GM18867 (cell line): ENCODE measurements around the gene LYPD4.
"Not testable (repeated sequence)": the region's sequence is repeated elsewhere in the genome, so short reads cannot be mapped to it uniquely, and the experiment has no call there.

ENCODE experiments used
- ATAC-seq: cut with Tn5 transposase; IDR thresholded peaks from one replicate; pipeline ENCODE4 v1.9.1; 2021; ENCODE audit warnings: mild to moderate bottlenecking, moderate library complexity; ENCODE audit not compliant: unreplicated experiment

Gene LYPD4

GRCh38 chr19:41875973-41876372 lies 31.5 kb upstream of the LYPD4 start:
- ATAC-seq = not testable (repeated sequence)

GRCh38 chr19:41872775-41873647 lies 28.5 kb upstream of the LYPD4 start:
- ATAC-seq = no peak

GRCh38 chr19:41872384-41872774 lies 27.9 kb upstream of the LYPD4 start:
- no peak for ATAC-seq

GRCh38 chr19:41871573-41872383 lies 27.3 kb upstream of the LYPD4 start:
- ATAC-seq = peak; percentile 51

GRCh38 chr19:41870401-41870873 lies 26.0 kb upstream of the LYPD4 start:
- ATAC-seq = no peak

GRCh38 chr19:41869374-41869955 lies 25.0 kb upstream of the LYPD4 start:
- no peak for ATAC-seq

GRCh38 chr19:41868989-41869300 lies 24.5 kb upstream of the LYPD4 start:
- ATAC-seq = no peak

GRCh38 chr19:41868120-41868988 lies 23.9 kb upstream of the LYPD4 start:
- no peak for ATAC-seq

- ATAC-seq = no peak
Observed at GRCh38 chr19:41866284-41866683, 21.8 kb upstream of the LYPD4 start.

GRCh38 chr19:41864374-41864773 lies 19.9 kb upstream of the LYPD4 start:
- ATAC-seq = no peak

GRCh38 chr19:41863209-41863931 lies 18.9 kb upstream of the LYPD4 start:
- no peak for ATAC-seq

GRCh38 chr19:41862445-41862986 lies 18.0 kb upstream of the LYPD4 start:
- ATAC-seq = no peak

GRCh38 chr19:41861846-41862245 lies 17.4 kb upstream of the LYPD4 start:
- ATAC-seq = no peak

GRCh38 chr19:41861116-41861768 lies 16.8 kb upstream of the LYPD4 start:
- no peak for ATAC-seq

- ATAC-seq = no peak
Observed at GRCh38 chr19:41860419-41861115, 16.1 kb upstream of the LYPD4 start.

GRCh38 chr19:41859618-41860418 lies 15.3 kb upstream of the LYPD4 start, which contains the start of gene RPS19:
RPS19 (plus strand) TSS chr19:41860255; CDS start chr19:41860775, 520 bp downstream.
- ATAC-seq = peak; percentile 79

GRCh38 chr19:41859213-41859617 lies 14.7 kb upstream of the LYPD4 start:
- ATAC-seq = no peak

- no peak for ATAC-seq
Observed at GRCh38 chr19:41853768-41854167, 9.3 kb upstream of the LYPD4 start.
